ENCODE data around the gene ZSCAN1. TPM values are rescaled to one million over a fixed set of nuclear protein-coding genes. Genes with fewer than 3 reads are reported as not detected.

Gene ZSCAN1
- total and polyA plus RNA-seq, 2 of the 4 experiments (the other 2 are of a cell fraction), result not detected

DNA sequence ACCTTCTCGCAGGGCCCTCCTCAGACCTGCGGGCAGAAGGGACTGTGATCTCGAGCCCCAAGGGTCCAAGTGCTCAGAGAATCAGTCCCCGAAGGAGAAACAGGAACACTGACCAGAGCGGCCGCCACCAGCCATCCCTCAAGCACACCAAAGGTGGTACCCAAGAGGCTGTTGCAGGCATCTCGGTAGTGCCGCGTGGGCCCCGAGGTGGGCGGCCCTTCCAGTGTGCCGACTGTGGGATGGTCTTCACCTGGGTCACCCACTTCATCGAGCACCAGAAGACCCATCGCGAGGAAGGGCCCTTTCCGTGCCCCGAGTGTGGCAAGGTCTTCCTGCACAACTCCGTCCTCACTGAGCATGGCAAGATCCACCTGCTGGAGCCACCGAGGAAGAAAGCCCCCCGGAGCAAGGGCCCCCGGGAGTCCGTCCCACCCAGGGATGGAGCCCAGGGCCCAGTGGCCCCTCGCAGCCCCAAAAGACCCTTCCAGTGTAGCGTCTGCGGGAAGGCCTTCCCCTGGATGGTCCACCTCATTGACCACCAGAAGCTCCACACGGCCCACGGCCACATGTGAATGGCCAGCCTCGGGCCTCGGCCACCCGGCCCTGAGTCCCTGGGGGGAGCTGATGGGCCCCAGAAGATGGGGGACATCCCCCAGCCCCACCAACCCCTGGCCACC, 19.8 kb downstream of the ZSCAN1 start:
- Histone ChIP-seq H3K56ac (ENCODE audit: extremely low read depth, insufficient read depth, low read length) (no peak overlapping the region), H4K91ac (ENCODE audit: insufficient read depth, low read depth, low read length) (no peak overlapping the region), H3K4me2 (ENCODE audit: low read depth, low read length) (no peak overlapping the region), H3K14ac (replicated peaks; ENCODE audit: low read depth, low read length) (no peak overlapping the region), H4K5ac (ENCODE audit: low read depth, low read length) (no peak overlapping the region), H3K27ac (ENCODE audit: insufficient read depth, low read length) (no peak overlapping the region), H3K4me3 (ENCODE audit: insufficient read depth, low read depth, low read length) (no peak overlapping the region), H2BK5ac (ENCODE audit: low read depth, low read length, poor library complexity, severe bottlenecking) (no peak overlapping the region), H3K36me3 (ENCODE audit: control insufficient read depth, insufficient read depth, low read length) (no peaks in the 10 kb centered on the region), H4K20me1 (ENCODE audit: insufficient read depth, low read length) (no peaks in the 10 kb centered on the region), H3K4me1 (ENCODE audit: control insufficient read depth, insufficient read depth, low read length) (no peaks in the 10 kb centered on the region), H2AK9ac (replicated peaks; ENCODE audit: low read depth, low read length, poor library complexity) (no peak overlapping the region), H2BK120ac (ENCODE audit: low read depth, low read length) (no peak overlapping the region), H3K79me1 (ENCODE audit: low read depth in 1 of 2, low read length in 2 of 2) (no peaks in the 10 kb centered on the region), H2AK5ac (ENCODE audit: low read depth, low read length) (no peak overlapping the region), H3K4ac (ENCODE audit: low read depth, low read length) (no peak overlapping the region), H3K27me3 (ENCODE audit: control insufficient read depth, insufficient read depth, low read length) (no peaks in the 10 kb centered on the region), H3K9ac (ENCODE audit: low read depth, low read length) (no peak overlapping the region), H3K23ac (ENCODE audit: low read depth, low read length) (no peak overlapping the region), H3K18ac (ENCODE audit: low read depth, low read length) (no peak overlapping the region), H2BK15ac (ENCODE audit: low read depth, low read length) (no peak overlapping the region), H3K9me1 (ENCODE audit: insufficient read depth, low read length) (no peaks in the 10 kb centered on the region), H2BK20ac (ENCODE audit: low read depth, low read length) (no peak overlapping the region), H2AFZ (replicated peaks; ENCODE audit: low read length, poor library complexity) (no peak overlapping the region), H4K8ac (ENCODE audit: low read depth in 2 of 2, low read length in 2 of 2) (no peak overlapping the region), H3K9me3 (ENCODE audit: control insufficient read depth, insufficient read depth, low read length) (peaks cover 58% of the 10 kb centered on the region)
- WGBS, 2 experiments (ENCODE audit: extremely low coverage in 2 of 2, insufficient read length in 1 of 2), result 96% methylated on average over 8 of the region's 30 CpGs; no CpG with 5 or more reads in 1 of the 2 experiments
- DNase-seq, result no peak
- intact Hi-C loops (cut with micrococcal nuclease), result no loop called here
- TF ChIP-seq POLR2A (IDR thresholded peaks at IDR 0.05; ENCODE audit: low read depth, low read length) (no peak), MAZ (IDR thresholded peaks at IDR 0.05; ENCODE audit: borderline replicate concordance, low read depth, low read length) (no peak), RFX5 (IDR thresholded peaks at IDR 0.05; ENCODE audit: low read depth, low read length) (no peak)
- in situ Hi-C loops (cut with MboI; ENCODE audit: low sequenced_read_pairs), result no loop called here
- ATAC-seq (ENCODE audit: low read depth), result no peak
- POLR2A ChIA-PET (ENCODE audit: unreplicated experiment), result no interaction called here
- no TSS peak for BruUV-seq (replicated peaks)
- CTCF ChIA-PET, result no interaction called here
- dilution Hi-C loops (cut with HindIII; ENCODE audit: low sequenced_read_pairs, unreplicated experiment), result no loop called here
